ENCODE data around the gene ATG16L2.
"Not testable (repeated sequence)": the region's sequence is repeated elsewhere in the genome, so short reads cannot be mapped to it uniquely, and the experiment has no call there.

ATG16L2 gene

DNA sequence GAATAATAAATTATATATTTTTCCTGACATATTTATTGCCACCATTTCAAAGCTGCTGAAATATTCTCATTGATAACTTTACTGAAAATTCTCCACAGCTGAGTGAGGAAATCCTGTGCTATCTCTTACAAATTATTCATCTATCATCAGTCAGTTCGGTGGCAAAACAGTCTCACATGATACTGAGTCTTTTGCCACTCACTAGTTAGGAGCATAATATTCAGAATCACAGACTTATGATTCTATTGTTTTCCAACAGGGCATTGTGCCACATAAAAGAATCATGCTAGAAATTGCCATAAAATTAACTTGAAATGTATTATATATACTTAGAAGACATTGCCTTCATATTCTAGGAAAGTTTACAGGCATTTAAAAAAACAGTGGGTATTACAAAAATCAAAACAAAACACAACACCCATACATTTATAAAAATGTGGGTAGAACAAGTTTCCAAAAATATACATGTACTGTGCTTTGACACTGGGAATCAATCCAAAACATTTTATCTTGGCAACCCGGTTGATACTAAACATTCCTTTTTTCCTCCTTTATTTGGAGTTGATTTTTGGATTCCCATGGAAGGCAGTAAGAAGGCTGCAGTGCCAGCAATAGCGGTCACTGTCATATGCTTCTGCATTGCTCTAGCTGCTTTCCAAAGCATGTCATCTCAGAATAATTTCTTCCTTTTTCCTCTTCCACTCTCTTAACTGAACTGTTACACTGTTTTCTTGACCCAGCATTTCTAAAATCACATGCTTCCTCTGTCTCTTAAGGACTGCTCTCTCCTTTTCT, 42.5 kb downstream of the ATG16L2 start:
- DNase-seq (ENCODE audit: low read depth in 1 of 2, low spot score in 1 of 2), result no peak
- no peak for TF ChIP-seq JUND (IDR thresholded peaks at IDR 0.05; ENCODE audit: low read depth)
- in situ Hi-C loops (cut with HindIII; ENCODE audit: low pct_unique_long_range_greater_than_20kb, low sequenced_read_pairs), result no loop called here

- DNase-seq (ENCODE audit: low read depth in 1 of 2, low spot score in 1 of 2); in situ Hi-C loops (cut with HindIII; ENCODE audit: low pct_unique_long_range_greater_than_20kb, low sequenced_read_pairs): not testable (repeated sequence)
These were observed 44.1 kb downstream of the ATG16L2 start for GRCh38 chr11:72858267-72858666.

GRCh38 chr11:72859126-72859525, 44.9 kb downstream of the ATG16L2 start:
- no peak for TF ChIP-seq JUND (IDR thresholded peaks at IDR 0.05; ENCODE audit: low read depth)
- no peak for DNase-seq (ENCODE audit: low read depth in 1 of 2, low spot score in 1 of 2)
- in situ Hi-C loops (cut with HindIII; ENCODE audit: low pct_unique_long_range_greater_than_20kb, low sequenced_read_pairs), result no loop called here

DNA sequence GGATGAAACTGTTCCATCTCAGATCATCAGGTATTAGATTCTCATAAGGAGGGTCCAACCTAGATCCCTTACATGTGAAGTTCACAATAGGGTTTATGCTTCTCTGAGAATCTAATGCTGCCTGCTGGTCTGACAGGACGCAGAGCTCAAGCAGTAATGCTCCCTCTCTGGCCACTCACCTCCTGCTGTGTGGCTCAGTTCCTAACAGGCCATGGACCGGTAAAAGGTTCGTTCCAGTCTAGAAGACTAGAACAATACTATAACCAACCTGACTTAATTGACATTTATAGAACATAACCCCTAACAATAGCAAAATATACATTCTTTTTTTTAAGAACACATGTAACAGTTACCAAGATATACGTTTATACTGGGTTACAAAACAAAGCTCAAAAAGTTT, 45.8 kb downstream of the ATG16L2 start:
- DNase-seq (ENCODE audit: low read depth in 1 of 2, low spot score in 1 of 2), result no peak
- in situ Hi-C loops (cut with HindIII; ENCODE audit: low pct_unique_long_range_greater_than_20kb, low sequenced_read_pairs), result no loop called here
- no peak for TF ChIP-seq JUND (IDR thresholded peaks at IDR 0.05; ENCODE audit: low read depth)

DNA sequence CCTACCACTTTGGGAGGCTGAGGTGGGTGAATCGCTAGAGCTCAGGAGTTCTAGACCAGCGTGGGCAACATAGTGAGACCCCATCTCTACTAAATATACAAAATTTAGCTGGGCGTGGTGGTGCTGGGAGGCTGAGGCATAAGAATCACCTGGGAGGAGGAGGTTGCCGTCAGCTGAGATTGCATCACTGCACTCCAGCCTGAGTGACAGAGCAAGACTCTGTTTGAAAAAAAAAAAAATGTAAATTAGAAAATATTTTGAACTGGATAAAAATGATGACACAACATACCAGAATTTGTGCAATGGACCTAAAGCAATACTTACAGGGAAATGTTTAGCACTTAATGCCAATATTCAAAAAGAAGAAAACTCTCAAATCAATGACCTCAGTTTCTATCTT, 46.4 kb downstream of the ATG16L2 start:
- in situ Hi-C loops (cut with HindIII; ENCODE audit: low pct_unique_long_range_greater_than_20kb, low sequenced_read_pairs), result no loop called here
- DNase-seq (ENCODE audit: low read depth in 1 of 2, low spot score in 1 of 2), result no peak

GRCh38 chr11:72863091-72863490, 48.9 kb downstream of the ATG16L2 start:
- DNase-seq (ENCODE audit: low read depth in 1 of 2, low spot score in 1 of 2), result no peak
- in situ Hi-C loops (cut with HindIII; ENCODE audit: low pct_unique_long_range_greater_than_20kb, low sequenced_read_pairs), result no loop called here
- TF ChIP-seq JUND (IDR thresholded peaks at IDR 0.05; ENCODE audit: low read depth), result no peak

More for the DNA sequence above, 46.4 kb downstream of the ATG16L2 start:
- no peak for TF ChIP-seq JUND (IDR thresholded peaks at IDR 0.05; ENCODE audit: low read depth)

GRCh38 chr11:72863916-72864315, 49.7 kb downstream of the ATG16L2 start:
- DNase-seq (ENCODE audit: low read depth in 1 of 2, low spot score in 1 of 2), result no peak
- no peak for TF ChIP-seq JUND (IDR thresholded peaks at IDR 0.05; ENCODE audit: low read depth)
- in situ Hi-C loops (cut with HindIII; ENCODE audit: low pct_unique_long_range_greater_than_20kb, low sequenced_read_pairs), result no loop called here

DNA sequence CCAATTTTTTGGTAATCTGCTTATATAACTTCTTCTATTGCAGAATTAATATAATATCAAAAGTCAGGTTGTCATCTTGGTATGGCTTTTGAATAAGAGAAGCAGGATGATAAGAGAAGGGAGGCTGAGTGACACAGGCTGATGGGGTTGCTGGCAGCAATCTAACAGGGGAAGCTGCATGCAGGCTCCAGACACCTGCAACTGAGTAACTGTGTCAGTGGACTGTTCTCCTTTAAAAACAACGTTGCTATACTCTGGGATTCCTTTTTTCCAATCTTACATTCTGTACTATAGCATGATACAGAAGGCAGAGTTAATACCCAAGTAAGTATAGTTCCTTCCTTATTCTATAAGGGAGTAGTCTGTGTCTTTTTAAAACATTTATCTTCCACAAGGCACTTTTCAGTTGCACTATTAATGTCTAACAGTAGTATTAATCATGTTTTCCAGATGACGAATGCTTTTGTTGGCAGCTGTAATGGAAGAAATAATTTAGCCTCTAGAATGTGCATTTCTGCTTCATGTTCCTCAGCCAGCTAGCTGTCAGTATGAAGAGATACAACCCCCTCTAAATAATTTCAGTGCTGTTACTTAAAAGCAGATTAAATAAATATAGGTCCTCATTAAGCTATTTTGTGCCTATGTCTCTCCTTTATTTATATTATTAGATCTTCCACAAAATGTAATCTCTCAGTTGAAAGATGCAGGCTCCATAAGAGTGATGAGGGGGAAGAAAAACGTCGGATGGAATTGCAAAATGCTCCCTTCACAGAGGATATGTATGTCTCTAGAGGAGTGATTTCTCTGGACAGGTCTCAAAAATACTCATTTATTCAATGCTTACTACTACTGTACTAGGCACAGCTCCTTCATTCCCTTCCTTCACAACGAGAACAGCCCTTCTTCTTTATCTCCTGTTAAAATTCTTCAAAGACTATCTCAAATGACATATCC, 50.8 kb downstream of the ATG16L2 start:
- no peak for DNase-seq (ENCODE audit: low read depth in 1 of 2, low spot score in 1 of 2)
- no peak for TF ChIP-seq JUND (IDR thresholded peaks at IDR 0.05; ENCODE audit: low read depth)
- in situ Hi-C loops (cut with HindIII; ENCODE audit: low pct_unique_long_range_greater_than_20kb, low sequenced_read_pairs), result no loop called here

DNA sequence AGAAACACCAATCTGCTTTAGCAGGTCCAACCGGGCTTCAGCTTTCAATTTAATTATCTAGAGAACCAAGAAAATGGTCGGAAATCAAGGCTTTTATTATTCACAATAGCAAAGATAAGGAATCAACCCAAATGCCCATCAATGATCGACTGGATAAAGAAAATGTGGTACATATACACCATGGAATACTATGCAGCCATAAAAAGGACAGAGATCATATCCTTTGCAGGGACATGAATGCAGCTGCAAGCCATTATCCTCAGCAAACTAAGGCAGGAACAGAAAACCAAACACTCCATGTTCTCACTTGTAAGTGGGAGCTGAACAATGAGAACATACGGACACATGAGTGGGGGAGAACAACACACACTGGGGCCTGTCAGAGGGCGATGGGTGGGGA, 53.8 kb downstream of the ATG16L2 start:
- in situ Hi-C loops (cut with HindIII; ENCODE audit: low pct_unique_long_range_greater_than_20kb, low sequenced_read_pairs), result no loop called here
- TF ChIP-seq JUND (IDR thresholded peaks at IDR 0.05; ENCODE audit: low read depth), result no peak
- DNase-seq (ENCODE audit: low read depth in 1 of 2, low spot score in 1 of 2), result no peak

DNA sequence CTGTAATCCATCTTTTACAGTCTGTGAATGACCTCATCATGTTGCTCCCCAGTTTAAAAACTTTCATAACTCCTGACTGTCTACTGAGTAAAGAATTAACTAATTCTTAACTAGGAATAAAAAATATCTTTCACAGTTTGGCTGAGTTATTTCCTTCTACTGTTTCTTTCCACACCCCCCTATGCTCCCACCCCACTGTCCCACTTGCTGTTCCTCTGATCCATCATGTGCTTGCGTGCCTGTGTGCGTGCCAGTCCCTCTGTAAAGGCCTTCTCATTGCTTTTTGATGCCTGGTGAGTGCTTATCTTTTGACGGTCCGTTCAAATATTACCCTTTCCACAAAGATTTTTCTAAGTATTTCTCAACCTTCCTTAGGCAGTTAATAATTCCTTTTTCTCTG, 55.6 kb downstream of the ATG16L2 start:
- DNase-seq (ENCODE audit: low read depth in 1 of 2, low spot score in 1 of 2), result no peak
- no peak for TF ChIP-seq JUND (IDR thresholded peaks at IDR 0.05; ENCODE audit: low read depth)
- in situ Hi-C loops (cut with HindIII; ENCODE audit: low pct_unique_long_range_greater_than_20kb, low sequenced_read_pairs), result no loop called here

GRCh38 chr11:72871119-72871518, 56.9 kb downstream of the ATG16L2 start:
- TF ChIP-seq JUND (IDR thresholded peaks at IDR 0.05; ENCODE audit: low read depth), result no peak
- DNase-seq (ENCODE audit: low read depth in 1 of 2, low spot score in 1 of 2), result peak in 1 of 2 experiments; percentile 1
- in situ Hi-C loops (cut with HindIII; ENCODE audit: low pct_unique_long_range_greater_than_20kb, low sequenced_read_pairs), result no loop called here

- DNase-seq (ENCODE audit: low read depth in 1 of 2, low spot score in 1 of 2), result no peak
- in situ Hi-C loops (cut with HindIII; ENCODE audit: low pct_unique_long_range_greater_than_20kb, low sequenced_read_pairs), result no loop called here
- no peak for TF ChIP-seq JUND (IDR thresholded peaks at IDR 0.05; ENCODE audit: low read depth)
These were observed 57.8 kb downstream of the ATG16L2 start for GRCh38 chr11:72872012-72872411.

DNA sequence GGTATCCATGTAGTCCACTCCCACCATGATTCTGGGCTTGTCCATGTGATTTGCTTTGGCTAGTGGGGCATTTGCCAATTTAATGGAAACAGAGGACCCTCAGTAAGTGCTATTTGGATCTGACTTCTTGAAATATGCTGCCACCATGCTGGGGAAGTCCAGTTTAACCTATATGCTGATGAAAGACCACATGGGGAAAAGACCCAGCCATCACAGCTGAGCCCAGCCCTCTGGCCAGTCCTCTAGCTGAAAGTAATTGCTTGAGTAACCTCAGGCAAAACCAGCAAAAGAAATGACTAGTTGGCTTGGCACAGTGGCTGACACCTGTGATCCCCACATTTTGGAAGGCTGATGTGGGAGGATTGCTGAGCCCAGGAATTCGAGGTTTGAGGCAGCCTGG, 61.5 kb downstream of the ATG16L2 start:
- TF ChIP-seq JUND (IDR thresholded peaks at IDR 0.05; ENCODE audit: low read depth), result no peak
- no peak for DNase-seq (ENCODE audit: low read depth in 1 of 2, low spot score in 1 of 2)
- in situ Hi-C loops (cut with HindIII; ENCODE audit: low pct_unique_long_range_greater_than_20kb, low sequenced_read_pairs), result no loop called here

Measured in T47D (cell line).